IPS-18c (cell line): ENCODE results near the gene NRP1.

Experiments used
- H3K4me3 ChIP-seq: 2 replicates; pipeline ENCODE4 v1.7.0; 2013; ENCODE audit warnings: low read depth, mild to moderate bottlenecking, low read length, moderate library complexity; ENCODE audit not compliant: insufficient read depth
- H3K9me3 ChIP-seq: one replicate; pipeline ENCODE4 v1.6.1; 2013; ENCODE audit warnings: mild to moderate bottlenecking, low read length, moderate library complexity; ENCODE audit not compliant: control insufficient read depth, insufficient read depth

The NRP1 gene

DNA sequence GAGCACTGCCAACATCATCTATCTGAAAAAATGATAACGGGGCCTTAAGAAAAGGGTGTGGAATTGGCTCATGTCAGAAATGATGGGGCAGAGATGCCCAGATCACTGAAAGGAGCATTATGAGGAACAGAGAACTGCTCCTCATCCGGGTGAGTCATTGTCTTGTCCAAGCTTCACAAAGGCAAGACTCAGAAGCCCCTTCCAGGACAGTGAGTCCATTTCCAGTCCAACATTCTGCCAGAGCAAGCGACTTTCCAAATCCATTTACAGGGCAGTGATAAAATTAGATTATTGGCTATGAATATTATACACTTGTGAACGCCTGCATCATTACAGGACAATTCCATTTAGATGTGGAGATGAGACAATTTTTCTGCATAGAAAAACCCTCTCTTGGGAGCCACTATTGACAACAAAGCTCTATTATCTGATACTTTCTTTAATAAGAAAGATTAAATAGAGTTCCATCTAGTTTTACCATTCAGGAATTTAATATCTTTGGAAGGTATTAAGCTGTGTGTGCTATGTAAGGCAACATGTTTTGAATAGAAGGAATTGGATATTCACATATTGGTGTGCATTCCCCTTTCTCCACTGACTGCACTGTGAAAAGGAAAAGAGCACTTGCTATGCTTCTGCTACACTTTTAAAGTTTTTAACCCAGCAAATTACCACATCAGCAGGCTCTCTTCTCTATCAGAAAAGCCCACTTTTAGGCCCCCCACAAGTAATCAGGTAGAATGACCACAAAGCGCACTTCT, 159.6 kb downstream of the NRP1 start:
- Histone ChIP-seq H3K9me3 (no peaks in the 10 kb centered on the region), H3K4me3 (no peak overlapping the region)

GRCh38 chr10:33165911-33166310, 168.6 kb downstream of the NRP1 start:
- Histone ChIP-seq H3K9me3 (no peaks in the 10 kb centered on the region), H3K4me3 (no peak overlapping the region)

- no peaks in the 10 kb centered on the region for H3K9me3 ChIP-seq
- no peak overlapping the region for H3K4me3 ChIP-seq
These were observed 170.3 kb downstream of the NRP1 start for GRCh38 chr10:33164060-33164709.

DNA sequence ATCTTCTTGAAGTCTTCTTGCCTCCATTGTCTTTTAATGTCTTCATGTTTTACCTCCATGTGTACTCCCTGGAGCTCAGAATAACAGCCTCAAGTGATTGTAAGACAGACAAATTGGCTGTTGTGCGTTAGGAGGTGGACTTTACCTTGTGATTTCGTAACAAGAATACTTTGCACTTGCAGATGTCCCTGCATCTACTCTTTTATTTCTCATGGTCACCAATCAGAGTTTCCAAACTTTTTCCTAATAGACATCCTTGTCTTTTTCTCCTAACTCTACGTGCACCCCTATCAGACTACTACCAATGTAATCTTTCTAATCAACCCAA, 172.3 kb downstream of the NRP1 start:
- Histone ChIP-seq H3K9me3 (no peaks in the 10 kb centered on the region), H3K4me3 (no peak overlapping the region)

DNA sequence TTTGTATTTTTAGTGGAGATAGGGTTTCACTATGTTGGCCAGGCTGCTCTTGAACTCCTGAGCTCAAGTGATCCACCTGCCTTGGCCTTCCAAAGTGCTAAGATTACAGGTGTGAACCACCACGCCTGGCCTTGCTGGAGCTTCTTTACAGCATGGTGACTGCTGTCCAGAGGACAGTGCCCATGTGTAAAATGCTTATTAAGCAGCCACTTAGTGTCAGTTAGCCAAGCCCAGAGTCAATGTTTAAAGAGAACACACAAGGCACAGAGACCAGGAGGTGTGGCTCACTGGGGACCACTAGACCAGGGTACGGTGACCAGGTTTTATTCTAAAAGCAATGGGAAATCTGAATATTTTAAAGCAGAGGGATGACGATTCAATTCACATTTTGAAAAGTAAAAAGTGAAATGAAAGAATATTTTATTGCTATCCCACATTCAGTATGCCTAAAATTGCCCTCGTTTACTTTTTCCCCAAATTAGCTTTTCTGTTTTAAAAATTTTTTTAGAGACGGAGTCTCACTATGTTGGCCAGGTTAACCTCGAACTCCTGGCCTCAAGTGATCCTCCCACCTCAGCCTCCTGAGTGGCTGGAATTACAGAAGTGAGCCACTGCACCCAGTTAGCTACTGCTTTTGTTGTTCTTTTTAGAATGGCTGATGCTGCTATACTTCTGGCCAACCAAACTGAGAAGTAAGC, 172.8 kb downstream of the NRP1 start:
- H3K9me3 ChIP-seq: no peaks in the 10 kb centered on the region
- H3K4me3 ChIP-seq: no peak overlapping the region

- H3K9me3 ChIP-seq: no peaks in the 10 kb centered on the region
These were observed 174.3 kb downstream of the NRP1 start for GRCh38 chr10:33160151-33160550.

GRCh38 chr10:33157103-33157502, 177.4 kb downstream of the NRP1 start:
- Histone ChIP-seq H3K4me3 (no peak overlapping the region), H3K9me3 (no peaks in the 10 kb centered on the region)

More at GRCh38 chr10:33160151-33160550, 174.3 kb downstream of the NRP1 start:
- no peak overlapping the region for H3K4me3 ChIP-seq

GRCh38 chr10:33155720-33156638, 178.5 kb downstream of the NRP1 start:
- no peak overlapping the region for H3K4me3 ChIP-seq
- no peaks in the 10 kb centered on the region for H3K9me3 ChIP-seq

- Histone ChIP-seq H3K9me3 (no peaks in the 10 kb centered on the region), H3K4me3 (no peak overlapping the region)
These were observed 179.9 kb downstream of the NRP1 start for GRCh38 chr10:33154590-33154989.

DNA sequence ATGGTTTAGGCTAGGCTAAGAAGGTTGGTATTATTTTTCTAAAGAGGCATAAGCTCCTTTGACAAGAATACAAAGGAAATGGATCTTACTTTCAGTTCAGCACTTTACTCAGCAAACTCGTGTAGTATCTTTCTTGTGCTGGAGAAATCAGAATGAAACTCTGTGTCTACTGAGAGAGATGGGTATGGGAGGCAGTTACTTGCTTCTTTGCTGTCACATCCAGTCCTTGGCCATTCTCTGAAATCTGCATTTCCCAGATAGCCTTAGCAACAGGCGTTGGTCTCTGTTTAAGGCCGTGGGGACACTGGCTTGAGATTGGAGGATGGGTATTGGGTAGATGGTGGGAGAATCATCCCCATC, 180.5 kb downstream of the NRP1 start:
- H3K9me3 ChIP-seq: no peaks in the 10 kb centered on the region
- no peak overlapping the region for H3K4me3 ChIP-seq

GRCh38 chr10:33153251-33153967, 181.1 kb downstream of the NRP1 start:
- Histone ChIP-seq H3K4me3 (no peak overlapping the region), H3K9me3 (no peaks in the 10 kb centered on the region)

DNA sequence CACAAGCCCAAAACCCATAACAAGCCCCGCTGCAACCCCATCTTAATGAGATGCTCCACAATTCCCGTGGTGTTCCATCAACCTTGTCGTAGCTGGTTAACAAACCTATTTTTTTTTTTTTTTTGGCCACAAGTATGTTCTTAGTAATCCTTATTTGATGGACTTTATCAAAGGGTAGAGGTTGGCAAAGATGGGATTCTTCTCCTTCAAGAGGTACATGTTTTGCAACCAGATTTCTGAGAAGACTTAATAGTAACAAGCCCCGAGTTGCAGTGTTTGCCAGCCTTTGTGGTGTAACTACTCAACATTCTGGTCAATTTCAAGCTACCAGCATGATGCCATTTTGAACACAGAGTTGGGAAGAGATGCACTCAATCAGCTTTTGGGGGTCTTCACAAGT, 181.7 kb downstream of the NRP1 start:
- Histone ChIP-seq H3K9me3 (no peaks in the 10 kb centered on the region), H3K4me3 (no peak overlapping the region)

GRCh38 chr10:33152146-33152545, 182.3 kb downstream of the NRP1 start:
- Histone ChIP-seq H3K4me3 (no peak overlapping the region), H3K9me3 (no peaks in the 10 kb centered on the region)

DNA sequence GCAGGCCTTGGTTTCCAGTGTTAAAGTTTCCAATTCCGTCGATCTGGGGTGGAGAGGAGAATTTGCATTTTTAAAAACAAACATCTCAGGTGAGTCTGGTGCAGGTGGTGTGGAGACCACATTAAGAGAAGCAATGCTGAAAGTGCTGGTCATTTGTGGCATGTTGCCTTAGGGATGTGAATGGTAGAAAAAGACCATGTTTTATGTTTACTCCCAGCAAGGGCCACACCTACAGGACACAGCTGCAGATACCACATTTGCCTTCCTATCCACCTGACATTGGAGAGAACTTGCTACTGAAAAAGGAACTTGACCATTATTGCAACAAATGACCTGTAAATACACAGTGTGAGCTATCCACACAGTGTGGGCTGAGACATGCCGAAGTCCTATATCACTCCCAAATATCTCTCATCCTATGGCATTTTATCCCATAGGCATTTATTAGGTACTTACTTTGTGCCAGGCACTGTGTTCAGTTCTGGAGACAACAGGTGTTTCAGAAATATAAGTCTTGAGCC, 183.1 kb downstream of the NRP1 start:
- H3K4me3 ChIP-seq: no peak overlapping the region

GRCh38 chr10:33150889-33151288, 183.6 kb downstream of the NRP1 start:
- Histone ChIP-seq H3K4me3 (no peak overlapping the region), H3K9me3 (no peaks in the 10 kb centered on the region)

More for the DNA sequence above, 183.1 kb downstream of the NRP1 start:
- no peaks in the 10 kb centered on the region for H3K9me3 ChIP-seq

DNA sequence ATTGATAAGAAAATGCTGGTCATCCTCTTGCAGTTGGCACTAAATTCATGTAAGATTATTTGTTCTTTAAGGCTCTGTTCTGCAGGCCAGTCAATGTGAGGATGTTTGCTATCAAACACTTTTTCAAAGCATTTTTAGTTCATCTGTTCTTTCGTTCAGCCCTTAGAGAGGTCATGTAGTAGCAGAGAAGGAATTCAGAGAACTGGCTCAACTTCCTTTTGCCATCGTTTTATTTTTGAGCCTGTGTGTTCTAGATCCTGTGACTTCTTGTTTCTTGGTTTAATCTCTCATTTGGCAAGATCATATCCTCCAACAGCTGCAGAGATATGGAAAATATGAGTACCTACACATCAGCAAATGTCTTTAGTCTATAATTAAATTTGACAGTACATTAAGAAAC, 184.3 kb downstream of the NRP1 start:
- no peaks in the 10 kb centered on the region for H3K9me3 ChIP-seq
- no peak overlapping the region for H3K4me3 ChIP-seq

DNA sequence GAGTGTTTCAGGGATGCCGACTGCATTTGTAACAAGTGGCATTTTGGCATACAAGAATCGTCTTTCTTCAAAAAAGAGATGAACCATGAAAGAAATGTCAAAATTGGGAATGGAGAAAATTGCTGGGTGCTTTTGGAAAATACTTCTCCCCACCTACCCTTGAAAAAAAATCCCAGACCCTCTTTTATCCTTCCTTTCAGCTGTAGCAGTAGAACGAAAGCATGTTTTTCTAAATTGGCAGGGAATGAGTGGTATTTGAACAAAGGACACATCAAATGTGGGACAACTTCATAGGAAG, 187.5 kb downstream of the NRP1 start:
- Histone ChIP-seq H3K4me3 (no peak overlapping the region), H3K9me3 (no peaks in the 10 kb centered on the region)
